Measurements from ENCODE around the gene RANBP3L. TPM values are rescaled to one million over a fixed set of nuclear protein-coding genes. Genes with fewer than 3 reads are reported as not detected.
A peak's percentile ranks its signal among the peaks of the same experiment; 100 is the strongest.

Gene RANBP3L
- total and polyA plus RNA-seq, 2 donors from 2014 or later = 7.1 to 8.7 TPM

- no peak overlapping the region for H3K4me3 ChIP-seq (ENCODE audit: low read length in 3 of 3)
- H3K27me3 ChIP-seq (ENCODE audit: control insufficient read depth, insufficient read depth, low read length) = no peaks in the 10 kb centered on the region
- DNase-seq (peak in 1 of 5 donors; percentile 68), FAIRE-seq (no peak)
- no peaks in the 10 kb centered on the region for H3K9me3 ChIP-seq (ENCODE audit: control insufficient read depth in 2 of 3, insufficient read depth in 1 of 3, low read length in 3 of 3)
- no peak for TF ChIP-seq CTCF (IDR thresholded peaks at IDR 0.05; ENCODE audit: borderline replicate concordance, extremely low read depth, insufficient read depth)
- H3K27ac ChIP-seq (ENCODE audit: low read depth in 2 of 2, low read length in 2 of 2) = no peak overlapping the region
- H3K36me3 ChIP-seq (ENCODE audit: control insufficient read depth in 2 of 3, insufficient read depth in 3 of 3, low read length in 3 of 3) = no peaks in the 10 kb centered on the region
- H3K9ac ChIP-seq (ENCODE audit: low read length in 3 of 3) = no peak overlapping the region
- H3K4me1 ChIP-seq (ENCODE audit: control insufficient read depth in 2 of 3, insufficient read depth in 2 of 3, low read depth in 1 of 3, low read length in 3 of 3) = no peaks in the 10 kb centered on the region
- intact Hi-C loops (cut with DNase I) = no loop called here
These were observed 22.5 kb upstream of the RANBP3L start for GRCh38 chr5:36323926-36324781.

- Histone ChIP-seq H3K9ac (ENCODE audit: low read length in 3 of 3) (no peak overlapping the region), H3K9me3 (ENCODE audit: control insufficient read depth in 2 of 3, insufficient read depth in 1 of 3, low read length in 3 of 3) (no peaks in the 10 kb centered on the region), H3K4me1 (ENCODE audit: control insufficient read depth in 2 of 3, insufficient read depth in 2 of 3, low read depth in 1 of 3, low read length in 3 of 3) (no peaks in the 10 kb centered on the region), H3K27ac (ENCODE audit: low read depth in 2 of 2, low read length in 2 of 2) (no peak overlapping the region), H3K4me3 (ENCODE audit: low read length in 3 of 3) (no peak overlapping the region), H3K36me3 (ENCODE audit: control insufficient read depth in 2 of 3, insufficient read depth in 3 of 3, low read length in 3 of 3) (no peaks in the 10 kb centered on the region), H3K27me3 (ENCODE audit: control insufficient read depth, insufficient read depth, low read length) (no peaks in the 10 kb centered on the region)
- TF ChIP-seq CTCF (IDR thresholded peaks at IDR 0.05; ENCODE audit: borderline replicate concordance, extremely low read depth, insufficient read depth) = no peak
- FAIRE-seq (no peak), DNase-seq (no peak)
- intact Hi-C loops (cut with DNase I) = no loop called here
These were observed 11.4 kb upstream of the RANBP3L start for GRCh38 chr5:36312953-36313672.

- peak in 1 of 5 donors; percentile 36 for DNase-seq
- FAIRE-seq = no peak
- intact Hi-C loops (cut with DNase I) = no loop called here
- Histone ChIP-seq H3K36me3 (ENCODE audit: control insufficient read depth in 2 of 3, insufficient read depth in 3 of 3, low read length in 3 of 3) (no peaks in the 10 kb centered on the region), H3K4me1 (ENCODE audit: control insufficient read depth in 2 of 3, insufficient read depth in 2 of 3, low read depth in 1 of 3, low read length in 3 of 3) (no peaks in the 10 kb centered on the region), H3K27ac (ENCODE audit: low read depth in 2 of 2, low read length in 2 of 2) (no peak overlapping the region), H3K9me3 (ENCODE audit: control insufficient read depth in 2 of 3, insufficient read depth in 1 of 3, low read length in 3 of 3) (no peaks in the 10 kb centered on the region), H3K9ac (ENCODE audit: low read length in 3 of 3) (no peak overlapping the region), H3K4me3 (ENCODE audit: low read length in 3 of 3) (no peak overlapping the region), H3K27me3 (ENCODE audit: control insufficient read depth, insufficient read depth, low read length) (no peaks in the 10 kb centered on the region)
- no peak for TF ChIP-seq CTCF (IDR thresholded peaks at IDR 0.05; ENCODE audit: borderline replicate concordance, extremely low read depth, insufficient read depth)
These were observed 10.3 kb upstream of the RANBP3L start for GRCh38 chr5:36311956-36312355.

Measured in kidney (tissue), 14 donors.